GM19463 (cell line): ENCODE measurements around the gene PARD3B.

ENCODE experiments used
- ATAC-seq: cut with Tn5 transposase; IDR thresholded peaks from one replicate; pipeline ENCODE4 v1.9.1; 2021; ENCODE audit warnings: mild to moderate bottlenecking, moderate library complexity; ENCODE audit not compliant: unreplicated experiment

The PARD3B gene

DNA sequence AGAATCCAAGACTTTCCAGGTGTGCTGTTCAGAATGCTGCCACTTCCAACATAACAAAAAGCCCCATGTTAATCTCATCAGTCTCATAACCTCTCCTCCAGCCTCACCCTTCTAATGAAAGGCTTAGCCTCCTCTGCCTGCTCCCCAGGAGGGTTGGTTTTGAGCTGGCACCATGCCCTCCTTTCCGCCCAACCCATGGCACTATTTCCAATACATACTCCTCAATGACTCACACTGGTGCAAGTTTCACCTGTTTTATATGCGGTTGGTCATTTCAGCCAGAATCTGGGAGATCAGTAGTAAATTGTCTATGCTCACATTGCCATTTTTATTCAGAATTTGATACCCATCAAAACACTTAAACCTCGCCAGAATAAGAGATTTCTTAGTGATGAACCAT, 979.4 kb downstream of the PARD3B start:
- ATAC-seq: no peak

DNA sequence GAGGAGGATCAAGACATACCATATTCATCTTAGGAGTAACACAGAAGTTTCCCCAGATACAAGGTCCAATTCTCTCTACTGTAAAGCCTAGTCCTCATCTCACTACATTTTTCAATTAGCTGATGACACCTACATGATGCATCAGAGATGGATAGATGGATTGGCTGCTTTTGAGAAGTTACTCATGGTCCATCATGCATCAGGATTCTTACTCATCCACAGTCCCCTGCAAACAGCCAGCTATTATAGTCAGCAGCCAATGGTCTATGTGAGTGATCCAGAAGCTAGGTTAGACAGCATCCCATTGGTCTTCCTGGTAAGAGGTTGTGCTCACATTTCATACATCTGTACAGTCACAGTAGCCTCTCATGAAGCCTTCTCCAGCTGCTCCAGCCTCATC, 982.5 kb downstream of the PARD3B start:
- no peak for ATAC-seq

DNA sequence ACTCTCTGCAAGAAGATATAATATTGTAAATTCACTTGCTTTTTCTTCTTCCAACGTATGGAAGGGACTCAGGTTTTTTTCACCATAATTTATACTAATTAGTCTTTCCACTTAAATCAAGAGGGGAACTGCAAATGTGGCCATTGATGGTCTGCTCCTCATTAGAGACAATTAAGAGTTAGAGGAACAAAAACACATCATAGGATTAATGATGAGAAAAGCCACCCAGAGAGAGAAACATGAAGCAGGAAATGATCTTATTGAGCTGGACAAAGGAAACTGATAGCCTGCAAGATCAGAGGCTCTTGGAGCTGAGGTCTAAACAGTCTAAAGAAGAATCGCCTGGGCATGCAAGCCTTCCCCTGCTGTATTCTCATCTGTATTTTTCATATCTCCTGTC, 985.8 kb downstream of the PARD3B start:
- ATAC-seq: no peak

DNA sequence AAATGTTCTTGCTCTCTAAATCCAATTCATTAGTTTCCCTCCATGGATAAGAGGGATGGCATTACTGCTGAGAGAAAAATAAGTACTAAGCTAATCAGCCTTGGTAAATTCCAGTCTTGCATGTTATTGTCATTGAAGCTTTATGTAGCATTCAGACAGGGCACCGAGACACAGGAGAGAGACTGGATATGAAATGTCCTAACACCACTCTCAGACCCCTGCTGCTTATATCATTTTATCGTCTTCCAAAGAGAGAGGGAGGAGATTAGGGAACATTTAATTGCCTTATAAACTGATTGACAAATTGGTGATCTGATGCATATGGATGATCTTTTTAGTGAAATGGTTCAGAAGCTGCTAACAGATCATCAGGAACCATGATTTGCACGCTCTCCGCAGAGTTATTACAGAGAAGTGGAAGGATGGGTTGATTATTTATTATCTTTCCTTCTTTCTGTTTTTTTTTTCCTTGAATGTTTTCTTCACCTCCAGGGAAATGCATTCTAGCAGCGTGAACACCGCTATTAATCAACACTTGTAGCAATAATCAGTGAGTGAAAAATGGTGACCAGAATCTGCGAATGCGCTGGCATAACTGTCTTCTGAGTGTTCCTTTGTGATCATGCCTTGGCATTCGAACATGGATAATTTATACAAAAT, 986.3 kb downstream of the PARD3B start:
- ATAC-seq: no peak

DNA sequence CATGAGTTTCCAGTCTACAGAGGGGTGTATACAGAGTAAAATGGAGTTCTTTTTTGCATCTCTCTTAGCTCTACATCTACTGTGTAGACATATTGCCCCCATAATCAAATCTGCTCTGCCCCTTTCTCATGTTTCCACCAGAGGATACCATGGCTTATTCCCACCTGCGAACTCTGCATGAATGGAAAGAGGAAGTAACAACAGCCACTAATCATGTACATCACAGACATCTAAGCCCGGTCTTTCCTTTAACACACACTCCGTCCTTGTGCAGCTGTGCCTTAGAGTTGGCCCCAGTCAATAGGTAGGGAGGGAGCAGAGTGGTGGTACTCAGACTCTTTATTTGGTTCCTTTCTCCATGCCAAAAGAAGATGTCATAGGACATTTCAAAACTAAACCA, 989.7 kb downstream of the PARD3B start:
- ATAC-seq: no peak

DNA sequence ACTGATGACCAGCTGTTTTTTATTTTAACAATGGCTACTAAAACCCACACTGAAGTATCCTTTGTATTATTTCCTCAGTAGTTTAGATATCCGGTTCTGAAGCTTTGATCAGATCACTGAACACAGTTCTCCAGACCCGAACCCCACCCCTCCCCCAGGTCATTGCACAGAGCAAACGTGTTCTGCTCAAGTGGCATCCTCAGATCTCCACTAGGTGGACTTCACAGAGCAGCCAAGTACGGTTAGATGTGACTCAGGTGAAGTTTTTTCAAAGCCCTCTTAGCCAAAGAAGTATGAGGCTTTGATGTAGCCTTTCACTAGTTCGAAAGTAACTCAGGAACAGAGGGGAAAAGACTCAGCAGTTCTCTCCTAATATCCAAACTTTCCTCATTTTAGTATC, 994.3 kb downstream of the PARD3B start:
- ATAC-seq: no peak

DNA sequence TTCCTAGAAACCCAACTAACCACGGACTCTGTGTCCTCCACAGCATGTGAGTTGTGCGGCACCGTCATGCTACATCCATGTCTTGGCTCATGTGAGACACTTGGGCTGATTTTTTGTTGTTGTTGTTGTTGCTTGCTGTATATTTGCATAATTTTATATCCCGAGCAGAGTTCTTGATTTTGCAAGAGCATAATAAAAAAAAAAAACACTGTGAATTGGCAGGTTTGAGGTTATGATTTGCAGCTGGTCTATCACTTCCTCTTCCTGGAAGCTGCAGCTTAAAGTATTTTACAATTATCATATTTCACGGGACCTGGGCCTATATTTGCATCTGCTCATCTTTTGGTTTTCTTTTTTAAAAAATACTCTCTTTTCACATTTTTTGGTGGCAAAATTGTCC, 994.8 kb downstream of the PARD3B start:
- no peak for ATAC-seq

DNA sequence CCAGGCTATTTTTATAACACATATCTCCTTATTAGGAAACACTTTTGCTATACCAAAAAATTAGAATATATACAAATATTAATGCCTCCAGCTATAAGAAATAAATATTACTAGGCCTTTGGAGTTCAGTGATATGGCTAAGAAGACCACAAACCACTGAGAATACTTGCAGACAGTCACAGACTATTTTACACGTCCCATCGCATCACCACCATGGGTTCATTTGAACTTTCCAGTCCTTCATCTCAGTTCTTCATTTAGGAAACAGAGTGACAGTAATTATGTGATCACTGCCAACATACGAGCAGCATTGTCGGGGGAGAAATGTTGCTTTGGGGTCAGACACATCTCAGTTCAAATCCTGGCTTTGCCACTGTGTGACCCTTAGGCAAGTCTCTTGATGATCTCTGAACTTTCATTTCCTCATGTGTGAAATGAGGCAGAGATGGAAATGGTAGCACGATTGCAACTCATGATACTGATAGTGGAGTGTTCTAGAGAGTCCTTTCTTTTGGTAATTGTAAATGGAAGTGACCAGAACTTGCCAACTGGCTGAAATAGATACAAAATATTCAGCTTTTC, 998.1 kb downstream of the PARD3B start:
- ATAC-seq: no peak

DNA sequence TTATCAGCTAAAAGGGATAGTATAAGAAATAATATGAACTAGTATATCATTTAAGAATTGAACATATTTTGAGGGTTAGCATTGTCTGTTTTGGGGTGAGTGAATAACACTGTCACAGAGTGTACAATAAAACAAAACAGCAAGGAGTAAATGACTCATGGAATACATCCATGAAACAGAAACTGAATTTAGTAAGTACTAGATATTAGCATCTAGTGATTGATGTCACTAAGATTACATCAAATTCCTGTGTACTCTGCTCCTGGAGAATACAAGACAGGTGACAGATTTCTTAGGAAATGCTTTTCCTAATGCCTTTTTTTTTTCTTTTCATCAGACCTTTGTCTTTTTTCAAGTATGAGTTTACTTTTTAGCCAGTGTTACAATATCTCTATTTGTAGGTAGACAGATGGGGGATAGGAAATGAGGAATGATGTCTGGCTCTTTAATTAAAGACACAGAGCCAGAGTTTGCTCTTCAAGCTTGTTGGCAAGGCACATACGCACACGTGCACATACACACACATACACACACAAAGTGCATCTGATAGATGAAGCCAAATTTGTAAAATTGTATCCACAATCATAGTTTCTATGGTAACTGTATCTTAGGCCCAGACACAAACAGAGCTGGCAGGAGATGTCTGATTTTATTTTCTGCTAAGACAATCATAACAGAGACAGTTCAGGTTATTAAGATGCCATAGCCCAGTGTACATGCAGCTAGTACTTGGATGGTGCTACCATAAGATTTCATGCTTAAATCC, 998.8 kb downstream of the PARD3B start:
- ATAC-seq: no peak

DNA sequence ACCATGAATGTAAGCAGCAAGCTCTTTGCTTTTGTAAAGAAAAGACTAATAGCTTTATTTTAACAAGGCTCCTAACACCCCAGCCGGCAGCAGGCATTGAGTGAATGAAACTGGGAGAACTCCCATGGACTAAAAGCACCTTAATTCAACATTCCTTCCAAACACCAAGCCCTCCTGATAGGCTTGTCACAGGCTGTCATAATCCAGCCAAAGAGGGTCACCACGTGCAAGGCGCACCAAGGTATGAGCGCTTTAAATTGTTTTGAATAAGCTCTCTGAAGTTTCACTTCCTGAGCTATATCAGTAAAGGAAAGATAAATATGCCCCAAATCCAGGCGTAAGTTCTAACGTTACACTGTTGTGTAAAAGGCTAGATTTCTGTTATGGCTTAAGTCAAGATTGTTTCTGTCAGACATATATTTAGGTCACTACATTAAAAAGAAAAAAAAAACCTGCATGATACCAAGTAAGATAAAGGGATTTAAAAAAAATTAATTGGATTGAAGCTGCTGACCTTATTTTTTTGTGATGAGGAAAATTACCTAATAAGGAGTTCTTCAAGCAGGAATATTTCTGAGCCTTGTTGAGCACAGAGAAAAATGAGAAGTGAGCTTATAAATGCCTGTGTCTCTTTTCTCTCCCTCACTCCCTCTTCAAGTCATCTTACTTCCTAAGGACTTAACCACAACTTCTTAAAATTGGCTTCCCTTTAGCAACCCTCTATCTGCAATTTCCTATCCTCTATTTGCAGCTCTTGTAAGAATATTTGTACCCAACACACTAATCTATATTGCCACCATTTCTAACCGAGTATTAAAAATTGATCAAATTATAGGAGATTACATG, 1000.9 kb downstream of the PARD3B start:
- no peak for ATAC-seq

DNA sequence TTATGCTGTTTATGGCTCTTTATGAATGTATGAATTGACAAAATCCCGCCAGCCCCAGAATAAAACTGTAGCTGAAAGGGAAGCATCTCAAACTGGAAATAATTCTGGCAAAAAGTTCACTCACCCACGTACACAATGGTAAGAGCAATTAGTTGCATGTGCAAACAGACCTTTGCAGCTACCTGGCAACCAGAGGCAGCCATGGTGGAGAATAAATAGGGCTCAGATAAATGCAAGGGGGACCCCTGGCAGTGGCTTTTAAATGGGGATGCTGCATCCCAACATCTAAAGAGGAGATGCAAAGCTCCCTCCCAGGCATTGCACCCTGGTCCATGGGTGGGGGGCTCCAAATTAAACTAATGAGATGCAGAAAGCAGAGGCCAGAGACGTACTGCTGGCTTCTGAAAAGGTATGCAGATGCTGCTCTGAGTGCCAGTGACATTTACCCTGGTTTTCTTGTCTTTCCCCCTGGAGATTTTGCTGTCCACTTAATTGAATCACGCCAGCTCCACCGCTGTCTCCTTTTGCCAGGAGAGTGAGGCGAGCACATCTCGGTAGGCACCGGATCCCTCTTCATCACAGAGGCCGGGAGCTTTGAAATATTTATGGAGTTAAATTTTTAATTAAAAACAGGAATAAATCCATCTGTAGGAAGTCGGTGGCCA, 1010.4 kb downstream of the PARD3B start:
- ATAC-seq: no peak

DNA sequence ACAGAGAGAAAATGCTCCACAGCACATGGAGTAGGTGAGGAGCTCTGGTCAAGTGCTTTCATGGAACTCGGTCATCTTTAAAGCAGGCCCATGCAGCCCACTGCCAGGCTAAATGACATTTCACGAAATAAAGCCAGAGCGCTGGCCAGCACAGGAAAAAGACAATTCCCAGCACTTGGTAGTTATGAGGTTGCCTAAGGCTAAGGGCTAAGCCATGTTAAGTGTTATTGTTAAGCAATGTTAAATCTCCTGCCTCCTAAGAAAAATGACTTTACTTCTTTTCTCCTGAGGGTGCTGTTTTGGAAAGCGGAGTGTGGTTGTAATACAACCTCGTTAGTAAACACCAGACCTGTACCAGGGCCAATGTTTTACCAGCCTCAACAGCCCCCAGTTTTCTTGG, 1011.1 kb downstream of the PARD3B start:
- ATAC-seq: no peak

DNA sequence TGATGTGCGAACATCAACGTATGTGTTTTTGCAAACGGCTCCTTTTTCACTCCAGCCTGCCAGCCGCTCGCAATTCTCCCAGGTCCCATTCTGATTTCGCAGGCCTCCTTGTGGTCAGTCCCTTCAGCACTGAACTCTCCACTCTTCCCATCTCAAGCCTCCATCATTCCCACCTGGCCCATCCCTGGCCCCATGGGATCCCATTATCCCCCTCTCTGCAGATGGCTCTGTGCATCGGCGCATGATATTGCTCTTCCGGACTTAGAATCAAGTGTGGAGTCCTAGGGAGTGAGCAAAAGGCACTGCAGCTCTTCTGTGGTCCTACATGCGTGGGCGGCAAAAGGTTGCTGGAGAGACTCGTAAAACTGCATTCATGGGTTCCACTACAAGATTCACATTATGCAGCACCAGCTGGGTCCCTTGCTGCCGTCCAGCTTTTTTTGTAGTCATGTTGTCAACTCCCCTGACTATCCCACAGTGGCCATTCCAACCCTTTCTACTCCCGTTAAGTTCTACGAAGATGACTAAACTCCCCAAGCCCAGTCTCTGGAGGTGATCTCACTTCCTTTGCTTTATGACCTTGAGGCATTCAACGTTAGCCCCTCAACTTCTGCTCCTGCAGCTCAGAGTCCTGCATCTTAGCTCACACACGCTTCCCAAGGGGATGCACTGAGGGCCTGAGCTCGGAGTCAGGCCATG, 1011.7 kb downstream of the PARD3B start:
- ATAC-seq: no peak

DNA sequence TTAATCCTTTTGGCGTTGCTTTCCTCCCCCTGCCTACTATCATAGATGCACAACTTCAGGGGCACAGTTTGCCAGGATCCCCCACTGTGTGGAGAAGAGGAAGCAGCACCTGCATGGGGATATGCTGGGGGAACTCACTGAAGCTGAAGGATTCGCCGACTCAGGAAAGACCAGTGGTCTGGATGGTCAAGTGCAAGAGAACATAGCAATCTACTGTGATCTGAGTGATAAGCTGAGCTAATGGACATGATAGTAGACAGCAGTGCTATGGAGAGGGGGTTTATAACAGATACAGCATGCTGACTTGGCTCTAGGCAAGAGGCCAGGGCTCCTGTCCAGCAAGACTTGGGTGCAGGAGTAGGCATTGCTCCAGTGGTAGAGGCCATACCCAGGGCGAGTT, 1012.6 kb downstream of the PARD3B start:
- ATAC-seq: no peak

DNA sequence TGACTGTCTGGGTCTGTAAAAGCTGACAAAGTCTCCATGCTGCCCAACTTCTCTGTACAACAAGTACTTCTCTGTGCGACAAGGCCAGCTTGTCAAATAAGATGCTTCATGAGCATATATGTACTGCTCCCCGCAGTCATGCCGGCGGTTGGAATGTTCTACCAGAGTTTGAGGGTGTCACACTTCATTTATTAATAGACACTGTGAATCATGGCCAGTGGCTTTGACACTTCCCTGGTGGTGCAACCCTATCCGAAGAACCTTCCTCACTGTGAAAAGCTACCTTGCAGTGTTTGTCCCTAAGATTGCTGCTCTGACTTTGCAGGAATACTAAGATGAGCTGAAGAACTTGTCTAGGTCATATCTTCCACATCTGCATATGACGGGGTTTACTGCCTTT, 1016.2 kb downstream of the PARD3B start:
- ATAC-seq: no peak

DNA sequence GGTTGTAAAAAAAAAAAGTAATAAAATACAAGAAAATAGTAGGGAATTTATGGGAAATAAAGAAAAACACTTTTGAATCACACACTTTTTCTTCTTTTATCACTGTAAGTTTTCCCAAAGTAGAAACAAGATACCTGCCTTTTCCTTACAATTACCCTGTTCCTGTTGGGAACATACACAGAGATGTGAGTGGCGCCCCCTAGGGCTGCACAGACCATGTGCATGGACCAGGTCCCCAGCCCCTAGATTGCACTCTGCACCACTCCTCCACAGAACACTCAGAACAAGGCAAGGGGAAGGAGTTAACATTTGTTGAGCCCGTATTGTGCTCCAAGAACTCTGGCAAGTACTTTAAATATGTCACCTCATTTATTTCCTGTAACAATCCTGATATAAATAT, 1018.4 kb downstream of the PARD3B start:
- no peak for ATAC-seq

DNA sequence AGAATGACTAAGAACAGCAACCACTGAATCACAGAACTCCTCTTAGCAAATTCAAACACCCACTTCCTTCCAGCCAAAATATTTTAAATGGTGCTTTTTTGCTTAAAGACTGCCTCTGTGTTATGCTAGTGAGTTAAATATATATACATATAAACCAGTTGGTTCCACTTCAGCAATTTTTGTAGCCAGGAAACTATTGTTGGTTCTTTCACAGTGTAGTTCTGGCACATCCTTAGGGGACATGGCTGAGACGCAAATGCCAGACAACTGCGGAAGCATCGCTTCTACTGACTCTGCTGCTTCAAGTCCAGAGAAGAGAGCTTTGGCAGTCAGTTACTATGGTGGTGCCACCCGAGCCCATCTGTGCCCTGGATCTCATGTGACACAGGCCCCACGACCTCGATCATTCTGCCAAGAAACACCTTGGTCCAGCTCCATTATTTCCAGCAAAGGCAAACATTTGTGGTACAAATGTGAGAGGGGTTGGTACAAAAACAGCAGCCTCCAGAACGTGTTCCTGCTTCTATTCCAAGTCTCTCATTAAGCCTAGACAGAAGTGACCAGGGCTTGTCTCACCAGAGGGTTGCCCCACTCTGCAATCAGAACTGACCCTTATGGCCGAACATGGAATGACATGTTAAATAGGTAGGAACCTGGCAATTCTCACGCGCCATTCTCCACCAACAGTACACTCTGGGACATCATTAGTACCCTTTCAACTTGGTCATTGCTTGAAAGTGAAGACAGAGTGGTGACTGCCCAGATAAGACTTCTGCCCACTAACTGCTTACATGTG, 1019.3 kb downstream of the PARD3B start:
- ATAC-seq: no peak

DNA sequence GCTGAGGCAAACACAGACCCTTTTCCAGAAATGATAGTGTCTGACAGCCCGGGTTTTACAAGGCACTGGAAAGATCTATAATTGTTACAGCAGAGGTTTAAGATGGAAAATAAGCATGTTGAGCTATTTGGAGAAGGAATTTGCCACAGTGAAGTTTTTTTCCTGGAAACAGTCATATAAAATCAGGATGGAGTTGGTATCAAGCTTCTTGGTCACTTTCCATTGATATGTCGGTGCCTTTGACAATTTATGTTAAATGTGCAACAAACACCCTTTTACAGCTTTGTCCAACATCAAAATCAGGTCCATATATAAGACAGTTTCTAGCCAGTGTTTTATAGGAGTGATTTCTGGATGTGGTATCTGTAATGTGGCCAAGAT, 1019.9 kb downstream of the PARD3B start:
- ATAC-seq: no peak

DNA sequence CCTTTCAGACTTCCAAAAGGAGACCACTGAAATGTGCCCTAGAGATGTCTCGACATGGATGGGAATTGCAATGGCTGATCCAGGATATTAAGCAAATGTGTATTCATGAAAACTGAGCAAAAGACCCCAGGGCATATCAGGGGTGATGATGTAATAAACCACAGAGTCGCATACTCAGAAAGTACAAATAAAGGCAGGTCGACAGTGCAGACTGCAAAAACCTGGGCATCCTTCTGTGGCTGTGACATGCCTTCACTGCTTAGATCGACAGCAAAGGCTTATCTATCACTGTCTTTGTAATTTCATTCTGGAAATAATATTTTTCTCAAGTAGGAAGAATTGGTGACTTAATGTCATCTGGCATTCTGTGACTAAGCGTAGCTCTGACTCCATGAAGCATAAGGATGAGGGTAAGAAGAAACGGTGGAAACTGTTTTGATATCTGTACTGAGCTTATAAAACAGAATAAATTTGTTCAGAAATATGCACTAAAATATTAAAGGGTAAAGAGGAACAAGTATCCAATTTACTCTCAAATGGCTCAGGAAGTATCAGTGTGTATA, 1021.4 kb downstream of the PARD3B start:
- no peak for ATAC-seq
